SK-N-MC (cell line): ENCODE data around the gene CCDC63.

Experiments used
- EZH2 ChIP-seq: fragments of 200-600 bp; sonication (generic); IDR thresholded peaks from one replicate; pipeline ENCODE4 v1.6.1; 2017; ENCODE audit warnings: antibody characterized with exemption
- FOXP2 ChIP-seq: optimal IDR thresholded peaks from 2 replicates; pipeline ENCODE3; 2011; ENCODE audit warnings: mild to moderate bottlenecking, moderate library complexity; ENCODE audit not compliant: insufficient read depth; ENCODE audit errors: extremely low read length, control extremely low read depth
- POLR2AphosphoS5 ChIP-seq: IDR thresholded peaks from 2 replicates; pipeline ENCODE4 v1.6.1; 2012; ENCODE audit warnings: mild to moderate bottlenecking, low read depth, low read length, borderline replicate concordance

DNA sequence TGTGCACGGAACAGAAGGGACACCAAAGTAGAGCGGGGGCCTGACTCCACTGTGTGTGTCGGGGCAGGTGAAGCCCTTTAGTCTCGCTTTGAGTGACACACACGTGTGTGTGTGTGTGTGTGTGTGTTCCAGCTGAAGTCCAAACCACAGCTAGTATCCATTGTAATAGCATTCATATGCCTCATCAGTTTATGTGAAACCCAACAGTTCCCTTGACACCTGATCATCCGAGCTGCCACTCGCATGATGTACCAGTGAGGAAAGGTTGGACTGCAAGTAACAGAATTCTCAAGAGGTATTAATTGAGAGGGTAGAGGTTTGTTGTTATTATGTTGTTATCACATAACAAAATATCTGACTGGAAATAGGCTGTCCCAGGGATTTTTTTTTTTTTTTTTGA is 16.4 kb downstream of the CCDC63 start:
- TF ChIP-seq EZH2 (no peak), POLR2AphosphoS5 (no peak), FOXP2 (no peak)
